ENCODE data around the gene IFNGR2.

The IFNGR2 gene

DNA sequence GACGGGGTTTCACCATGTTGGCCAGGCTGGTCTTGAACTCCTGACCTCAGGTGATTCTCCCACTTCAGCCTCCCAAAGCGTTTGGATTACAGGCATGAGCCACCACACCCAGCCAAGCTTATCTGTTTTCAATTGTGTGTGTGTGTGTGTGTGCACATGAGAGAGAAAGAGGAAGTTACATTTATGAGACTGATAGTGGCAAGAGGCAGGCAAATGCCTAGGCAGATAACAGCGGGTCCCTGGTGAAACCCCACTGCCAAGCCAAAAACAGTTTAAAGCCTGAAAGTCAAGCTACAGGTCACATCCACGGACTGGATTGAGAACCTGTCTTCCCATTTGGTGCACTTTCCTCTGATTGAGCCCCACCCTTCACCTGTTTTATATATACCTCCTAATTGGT lies 35.1 kb upstream of the IFNGR2 start:
- Histone ChIP-seq H3K4me3 (ENCODE audit: low read depth in 1 of 2, low read length in 2 of 2) (no peak overlapping the region), H3K4me1 (ENCODE audit: control insufficient read depth in 1 of 2, insufficient read depth in 2 of 2, low read length in 2 of 2) (no peaks in the 10 kb centered on the region), H3K27ac (ENCODE audit: low read length) (no peak overlapping the region)

DNA sequence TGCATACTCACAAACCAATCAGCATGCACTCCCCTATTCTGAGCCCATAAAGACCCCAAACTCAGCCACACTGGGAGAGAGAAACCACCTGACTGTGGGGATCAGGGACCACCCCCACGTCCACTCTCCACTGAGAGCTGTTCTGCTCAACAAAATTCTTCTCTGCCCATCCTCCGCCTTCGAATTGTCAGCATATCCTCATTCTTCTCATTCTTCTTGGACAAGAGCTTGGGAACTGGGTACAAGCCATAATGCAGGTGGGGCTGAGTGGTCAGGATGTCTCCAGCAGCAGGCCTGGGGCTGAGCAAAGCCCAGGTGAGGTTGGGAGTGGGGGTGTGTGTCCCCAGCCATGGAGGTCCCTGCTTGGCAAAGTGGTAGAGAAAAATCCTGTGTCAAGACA lies 34.6 kb upstream of the IFNGR2 start:
- Histone ChIP-seq H3K27ac (ENCODE audit: low read length) (no peak overlapping the region), H3K4me3 (ENCODE audit: low read depth in 1 of 2, low read length in 2 of 2) (no peak overlapping the region), H3K4me1 (ENCODE audit: control insufficient read depth in 1 of 2, insufficient read depth in 2 of 2, low read length in 2 of 2) (no peaks in the 10 kb centered on the region), H3K9me3 (ENCODE audit: control insufficient read depth in 1 of 2, low read length in 2 of 2) (peaks cover 0 to 9% of the 10 kb centered on the region in 2 donors), H3K36me3 (ENCODE audit: control insufficient read depth in 1 of 2, insufficient read depth in 2 of 2, low read length in 2 of 2) (no peaks in the 10 kb centered on the region), H3K27me3 (ENCODE audit: low read depth, low read length) (no peaks in the 10 kb centered on the region)

More for the DNA sequence above, 35.1 kb upstream of the IFNGR2 start:
- no peaks in the 10 kb centered on the region for H3K27me3 ChIP-seq (ENCODE audit: low read depth, low read length)
- peaks cover 0 to 9% of the 10 kb centered on the region in 2 donors for H3K9me3 ChIP-seq (ENCODE audit: control insufficient read depth in 1 of 2, low read length in 2 of 2)
- H3K36me3 ChIP-seq (ENCODE audit: control insufficient read depth in 1 of 2, insufficient read depth in 2 of 2, low read length in 2 of 2): no peaks in the 10 kb centered on the region

DNA sequence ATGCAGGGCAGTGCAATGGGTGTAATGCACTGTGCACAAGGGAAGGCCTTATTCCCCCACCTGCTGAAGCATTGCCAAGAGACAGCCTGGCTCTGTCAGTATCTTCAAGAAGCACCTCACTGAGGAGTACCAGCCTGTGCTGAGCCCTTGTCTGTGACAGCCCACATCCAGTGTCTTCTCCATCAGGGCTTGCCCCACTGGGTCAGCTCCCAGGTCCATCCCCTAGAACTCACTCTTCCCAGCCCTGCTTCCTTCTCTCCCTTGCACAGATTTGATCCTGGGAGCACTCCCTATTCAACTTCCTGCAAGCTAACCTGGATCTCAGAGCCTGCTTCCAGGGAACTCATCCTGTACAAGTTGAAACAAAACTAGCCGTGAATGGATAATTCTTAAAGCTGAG lies 33.6 kb upstream of the IFNGR2 start:
- H3K4me1 ChIP-seq (ENCODE audit: control insufficient read depth in 1 of 2, insufficient read depth in 2 of 2, low read length in 2 of 2): peaks cover 0 to 4% of the 10 kb centered on the region in 2 donors
- H3K27ac ChIP-seq (ENCODE audit: low read length): no peak overlapping the region

DNA sequence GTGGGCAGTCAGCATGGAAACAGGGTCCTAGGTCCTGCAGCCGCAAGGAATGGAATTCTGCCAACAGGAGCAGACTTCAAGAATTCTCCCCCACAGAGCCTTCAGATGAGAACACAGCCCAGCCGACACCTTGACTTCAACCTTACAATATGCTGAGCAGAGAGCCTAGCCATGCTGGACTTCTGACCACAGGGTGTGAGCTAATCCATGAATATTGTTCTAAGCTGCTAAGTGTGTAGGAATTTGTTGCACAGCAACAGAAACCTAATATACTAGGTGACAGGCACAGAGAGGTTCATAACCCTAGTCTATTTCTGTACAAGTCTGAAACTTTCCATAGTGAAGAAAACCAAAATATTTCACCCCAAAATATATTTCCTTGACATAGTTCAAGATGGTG lies 32.9 kb upstream of the IFNGR2 start:
- Histone ChIP-seq H3K4me1 (ENCODE audit: control insufficient read depth in 1 of 2, insufficient read depth in 2 of 2, low read length in 2 of 2) (peaks cover 0 to 7% of the 10 kb centered on the region in 2 donors), H3K9me3 (ENCODE audit: control insufficient read depth in 1 of 2, low read length in 2 of 2) (peaks cover 0 to 9% of the 10 kb centered on the region in 2 donors), H3K27ac (ENCODE audit: low read length) (no peak overlapping the region), H3K36me3 (ENCODE audit: control insufficient read depth in 1 of 2, insufficient read depth in 2 of 2, low read length in 2 of 2) (no peaks in the 10 kb centered on the region), H3K4me3 (ENCODE audit: low read depth in 1 of 2, low read length in 2 of 2) (no peak overlapping the region), H3K27me3 (ENCODE audit: low read depth, low read length) (no peaks in the 10 kb centered on the region)

More for the DNA sequence above, 33.6 kb upstream of the IFNGR2 start:
- H3K36me3 ChIP-seq (ENCODE audit: control insufficient read depth in 1 of 2, insufficient read depth in 2 of 2, low read length in 2 of 2): no peaks in the 10 kb centered on the region
- H3K9me3 ChIP-seq (ENCODE audit: control insufficient read depth in 1 of 2, low read length in 2 of 2): peaks cover 0 to 9% of the 10 kb centered on the region in 2 donors
- no peak overlapping the region for H3K4me3 ChIP-seq (ENCODE audit: low read depth in 1 of 2, low read length in 2 of 2)
- no peaks in the 10 kb centered on the region for H3K27me3 ChIP-seq (ENCODE audit: low read depth, low read length)

DNA sequence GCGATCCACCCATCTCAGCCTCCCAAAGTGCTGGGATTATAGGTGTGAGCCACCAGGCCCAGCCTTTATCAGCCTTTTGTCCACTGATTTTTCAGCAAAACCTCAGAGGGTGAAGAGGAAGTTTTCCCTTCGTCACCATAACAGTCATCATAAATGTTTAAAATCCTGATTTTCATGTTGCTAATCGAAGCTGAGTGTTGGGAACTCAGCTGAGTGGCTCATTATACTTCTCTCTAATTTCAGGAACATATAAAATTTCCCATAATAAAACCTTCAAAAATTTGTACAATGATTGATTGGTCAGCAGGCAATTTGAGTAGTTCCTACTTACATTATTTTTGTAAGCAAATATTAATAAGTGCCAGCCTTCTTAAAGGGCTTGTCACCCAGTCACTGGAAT lies 31.8 kb upstream of the IFNGR2 start:
- Histone ChIP-seq H3K4me1 (ENCODE audit: control insufficient read depth in 1 of 2, insufficient read depth in 2 of 2, low read length in 2 of 2) (peaks cover 0 to 9% of the 10 kb centered on the region in 2 donors), H3K4me3 (ENCODE audit: low read depth in 1 of 2, low read length in 2 of 2) (no peak overlapping the region), H3K27ac (ENCODE audit: low read length) (no peak overlapping the region), H3K36me3 (ENCODE audit: control insufficient read depth in 1 of 2, insufficient read depth in 2 of 2, low read length in 2 of 2) (no peaks in the 10 kb centered on the region), H3K9me3 (ENCODE audit: control insufficient read depth in 1 of 2, low read length in 2 of 2) (peaks cover 0 to 9% of the 10 kb centered on the region in 2 donors), H3K27me3 (ENCODE audit: low read depth, low read length) (no peaks in the 10 kb centered on the region)

DNA sequence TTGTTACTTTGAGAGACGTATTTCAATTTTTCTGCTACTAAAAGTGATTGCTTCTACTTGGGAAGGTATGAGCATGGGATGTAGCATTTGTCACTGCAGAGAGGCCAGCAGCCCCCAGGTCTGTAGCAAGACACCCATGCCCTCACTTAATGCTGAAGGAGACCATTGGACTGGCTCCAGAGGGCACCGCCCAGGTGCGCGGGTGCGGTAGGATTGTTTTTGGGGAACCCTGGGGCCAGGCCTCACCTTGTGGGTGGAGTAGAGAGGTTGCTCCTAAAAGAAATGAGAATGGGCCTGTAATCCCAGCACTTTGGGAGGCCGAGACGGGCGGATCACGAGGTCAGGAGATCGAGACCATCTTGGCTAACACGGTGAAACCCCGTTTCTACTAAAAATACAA lies 30.6 kb upstream of the IFNGR2 start:
- H3K27ac ChIP-seq (ENCODE audit: low read length): no peak overlapping the region
- H3K4me3 ChIP-seq (ENCODE audit: low read depth in 1 of 2, low read length in 2 of 2): no peak overlapping the region
- H3K27me3 ChIP-seq (ENCODE audit: low read depth, low read length): no peaks in the 10 kb centered on the region
- H3K9me3 ChIP-seq (ENCODE audit: control insufficient read depth in 1 of 2, low read length in 2 of 2): peaks cover 0 to 2% of the 10 kb centered on the region in 2 donors
- peaks cover 0 to 9% of the 10 kb centered on the region in 2 donors for H3K4me1 ChIP-seq (ENCODE audit: control insufficient read depth in 1 of 2, insufficient read depth in 2 of 2, low read length in 2 of 2)
- no peaks in the 10 kb centered on the region for H3K36me3 ChIP-seq (ENCODE audit: control insufficient read depth in 1 of 2, insufficient read depth in 2 of 2, low read length in 2 of 2)

DNA sequence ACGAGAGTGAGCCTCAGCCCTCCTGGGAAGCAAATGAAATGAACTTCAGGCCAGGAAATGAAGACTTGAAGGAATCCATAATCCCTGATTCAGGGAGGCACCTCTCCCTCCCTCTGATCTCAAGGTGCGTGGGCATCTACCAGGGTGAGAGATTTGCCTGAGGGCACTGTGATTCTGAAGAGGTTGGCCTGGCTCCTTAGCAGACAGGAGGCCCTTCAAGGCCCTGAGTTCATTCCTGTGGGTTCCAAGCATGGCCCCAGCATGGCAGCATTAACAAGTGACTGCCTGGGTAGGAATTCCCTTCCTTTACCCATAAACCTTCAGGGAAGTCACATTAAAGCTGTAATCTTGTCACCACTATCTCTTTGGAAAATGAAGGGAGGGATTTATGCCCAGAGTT lies 29.8 kb upstream of the IFNGR2 start:
- H3K4me1 ChIP-seq (ENCODE audit: control insufficient read depth in 1 of 2, insufficient read depth in 2 of 2, low read length in 2 of 2): peaks cover 0 to 9% of the 10 kb centered on the region in 2 donors
- no peaks in the 10 kb centered on the region for H3K36me3 ChIP-seq (ENCODE audit: control insufficient read depth in 1 of 2, insufficient read depth in 2 of 2, low read length in 2 of 2)
- peak overlapping the region; percentile 73 for H3K27ac ChIP-seq (ENCODE audit: low read length)
- H3K27me3 ChIP-seq (ENCODE audit: low read depth, low read length): no peaks in the 10 kb centered on the region
- no peak overlapping the region for H3K4me3 ChIP-seq (ENCODE audit: low read depth in 1 of 2, low read length in 2 of 2)
- no peaks in the 10 kb centered on the region for H3K9me3 ChIP-seq (ENCODE audit: control insufficient read depth in 1 of 2, low read length in 2 of 2)

DNA sequence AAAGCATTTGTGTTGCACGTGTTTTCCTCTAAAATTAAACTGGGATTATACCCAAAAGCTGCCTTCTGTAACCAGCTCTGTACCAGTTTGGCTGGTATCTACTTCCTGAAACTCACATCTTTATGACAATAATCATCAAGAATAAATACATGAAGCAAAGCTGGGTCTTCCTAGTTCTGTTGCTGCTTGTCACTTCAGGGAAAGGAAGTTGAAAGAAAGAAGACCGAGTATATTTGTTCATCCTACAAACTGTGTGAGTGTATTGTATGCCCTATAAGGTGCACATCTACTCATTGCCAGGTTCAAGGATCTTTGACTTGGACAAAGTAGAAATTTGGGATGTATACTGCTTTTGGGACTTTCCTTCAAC lies 29.1 kb upstream of the IFNGR2 start:
- H3K9me3 ChIP-seq (ENCODE audit: control insufficient read depth in 1 of 2, low read length in 2 of 2): no peaks in the 10 kb centered on the region
- H3K4me3 ChIP-seq (ENCODE audit: low read depth in 1 of 2, low read length in 2 of 2): no peak overlapping the region
- H3K27me3 ChIP-seq (ENCODE audit: low read depth, low read length): no peaks in the 10 kb centered on the region
- H3K4me1 ChIP-seq (ENCODE audit: control insufficient read depth in 1 of 2, insufficient read depth in 2 of 2, low read length in 2 of 2): peaks cover 0 to 9% of the 10 kb centered on the region in 2 donors
- H3K27ac ChIP-seq (ENCODE audit: low read length): peak overlapping the region; percentile 73
- no peaks in the 10 kb centered on the region for H3K36me3 ChIP-seq (ENCODE audit: control insufficient read depth in 1 of 2, insufficient read depth in 2 of 2, low read length in 2 of 2)

DNA sequence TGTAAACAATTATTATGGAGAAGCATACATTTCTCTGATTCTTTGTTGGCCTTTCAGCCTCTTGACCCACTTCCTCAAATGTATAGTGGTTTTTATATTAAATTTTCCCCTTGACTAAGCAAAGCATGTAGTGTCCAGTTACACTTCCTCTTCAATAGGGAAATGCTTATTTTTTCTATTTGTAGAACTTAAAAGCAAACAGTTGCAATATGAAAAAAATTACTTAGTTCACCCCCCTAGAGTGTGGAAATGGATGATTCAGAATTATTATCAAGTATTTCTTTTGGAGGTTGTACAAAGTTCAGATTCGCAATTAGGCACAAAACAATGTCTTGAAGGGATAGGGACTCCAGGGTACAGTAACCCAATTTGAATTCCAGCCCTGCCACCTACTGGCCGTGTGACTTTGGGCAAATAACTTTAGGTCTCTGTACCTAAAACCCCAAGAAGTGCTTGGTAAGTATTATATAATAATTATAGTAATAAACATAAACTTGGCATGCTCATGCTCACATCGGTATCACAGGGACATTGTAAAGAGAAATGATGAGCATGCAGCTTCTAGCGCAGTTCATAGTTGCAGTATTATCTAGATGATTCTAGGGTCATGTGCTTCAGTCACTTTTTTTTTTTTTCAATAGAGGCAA lies 28.6 kb upstream of the IFNGR2 start:
- no peaks in the 10 kb centered on the region for H3K27me3 ChIP-seq (ENCODE audit: low read depth, low read length)
- H3K9me3 ChIP-seq (ENCODE audit: control insufficient read depth in 1 of 2, low read length in 2 of 2): no peaks in the 10 kb centered on the region
- peak overlapping the region; percentile 73 for H3K27ac ChIP-seq (ENCODE audit: low read length)
- no peak overlapping the region for H3K4me3 ChIP-seq (ENCODE audit: low read depth in 1 of 2, low read length in 2 of 2)
- no peaks in the 10 kb centered on the region for H3K36me3 ChIP-seq (ENCODE audit: control insufficient read depth in 1 of 2, insufficient read depth in 2 of 2, low read length in 2 of 2)
- H3K4me1 ChIP-seq (ENCODE audit: control insufficient read depth in 1 of 2, insufficient read depth in 2 of 2, low read length in 2 of 2): peaks cover 0 to 9% of the 10 kb centered on the region in 2 donors

DNA sequence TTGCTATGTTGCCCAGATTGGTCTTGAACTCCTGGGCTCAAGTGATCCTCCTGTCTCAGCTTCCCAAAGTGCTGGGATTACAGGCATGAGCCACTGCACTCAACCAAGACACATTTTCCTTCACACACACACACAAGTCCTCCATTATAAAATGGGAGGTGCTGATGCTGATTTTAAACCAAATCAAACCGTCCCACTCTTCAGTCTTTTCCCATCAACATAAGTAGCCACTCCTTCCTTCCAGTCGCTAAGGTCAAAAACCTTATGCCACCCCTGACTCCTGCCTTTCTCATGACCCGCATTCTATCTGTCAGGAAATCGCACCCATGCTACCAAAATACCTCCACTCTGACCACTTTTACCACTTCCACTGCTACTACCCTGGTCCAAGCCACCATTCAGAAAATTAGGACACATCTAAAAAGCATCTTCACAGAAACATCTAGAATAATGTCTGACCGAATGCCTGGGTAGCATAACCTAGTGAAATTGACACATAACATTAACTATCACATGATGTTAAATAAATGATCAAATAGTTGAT lies 28.0 kb upstream of the IFNGR2 start:
- Histone ChIP-seq H3K36me3 (ENCODE audit: control insufficient read depth in 1 of 2, insufficient read depth in 2 of 2, low read length in 2 of 2) (no peaks in the 10 kb centered on the region), H3K4me1 (ENCODE audit: control insufficient read depth in 1 of 2, insufficient read depth in 2 of 2, low read length in 2 of 2) (peaks cover 0 to 10% of the 10 kb centered on the region in 2 donors), H3K27ac (ENCODE audit: low read length) (no peak overlapping the region), H3K27me3 (ENCODE audit: low read depth, low read length) (no peaks in the 10 kb centered on the region), H3K9me3 (ENCODE audit: control insufficient read depth in 1 of 2, low read length in 2 of 2) (no peaks in the 10 kb centered on the region), H3K4me3 (ENCODE audit: low read depth in 1 of 2, low read length in 2 of 2) (no peak overlapping the region)

DNA sequence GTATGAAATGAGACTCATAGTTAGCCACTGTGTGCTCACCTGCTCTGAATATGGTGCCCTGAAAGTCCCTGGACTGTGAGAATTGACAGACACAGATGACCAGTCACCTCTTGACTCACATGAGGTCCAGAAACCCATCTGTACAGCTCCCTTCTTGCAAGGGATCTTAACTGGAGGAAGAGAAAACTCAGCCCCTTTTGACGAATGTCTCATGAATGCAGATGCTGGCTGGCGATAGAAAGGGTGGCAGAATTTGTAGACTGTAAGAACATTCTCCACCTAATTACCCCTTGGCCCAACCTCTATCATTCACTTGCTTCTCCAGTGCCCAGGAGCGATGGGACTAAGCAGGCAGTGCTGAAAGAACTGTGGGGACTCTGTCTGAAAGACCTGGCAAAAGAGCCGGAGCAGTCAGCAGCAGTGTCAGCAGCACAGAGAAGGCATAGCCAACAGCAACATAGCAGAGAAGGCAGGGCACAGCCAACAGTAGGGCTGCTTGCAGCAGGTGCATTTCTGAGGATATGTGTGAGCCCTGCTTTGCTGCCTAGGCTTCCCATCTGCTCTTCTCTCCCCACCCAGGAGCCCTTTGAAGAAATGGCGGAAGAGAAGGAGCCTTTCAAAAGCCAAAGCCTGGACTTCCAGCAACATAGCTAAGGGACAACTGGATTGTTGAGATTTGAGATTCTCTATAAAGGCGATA lies 25.8 kb upstream of the IFNGR2 start:
- no peak overlapping the region for H3K27ac ChIP-seq (ENCODE audit: low read length)
- peaks cover 1 to 14% of the 10 kb centered on the region in 2 donors for H3K4me1 ChIP-seq (ENCODE audit: control insufficient read depth in 1 of 2, insufficient read depth in 2 of 2, low read length in 2 of 2)

More for the DNA sequence above, 25.8 kb upstream of the IFNGR2 start:
- Histone ChIP-seq H3K27me3 (ENCODE audit: low read depth, low read length) (no peaks in the 10 kb centered on the region), H3K4me3 (ENCODE audit: low read depth in 1 of 2, low read length in 2 of 2) (no peak overlapping the region), H3K36me3 (ENCODE audit: control insufficient read depth in 1 of 2, insufficient read depth in 2 of 2, low read length in 2 of 2) (no peaks in the 10 kb centered on the region), H3K9me3 (ENCODE audit: control insufficient read depth in 1 of 2, low read length in 2 of 2) (no peaks in the 10 kb centered on the region)
